ES-I3 (cell line): Measurements from ENCODE around the gene RAB34.
"Not testable (repeated sequence)": the region's sequence is repeated elsewhere in the genome, so short reads cannot be mapped to it uniquely, and the experiment has no call there.

Experiments
- H3K36me3 ChIP-seq: 2 replicates; pipeline ENCODE4 v1.6.1; 2013; ENCODE audit warnings: mild to moderate bottlenecking, low read length, control low read depth, moderate library complexity; ENCODE audit not compliant: insufficient read depth
- H3K4me1 ChIP-seq: 2 replicates; pipeline ENCODE4 v1.6.1; 2013; ENCODE audit warnings: mild to moderate bottlenecking, control low read depth, low read length; ENCODE audit not compliant: insufficient read depth
- H3K9ac ChIP-seq: 2 replicates; pipeline ENCODE4 v1.6.1; 2013; ENCODE audit warnings: low read depth, mild to moderate bottlenecking, low read length, moderate library complexity
- H3K9me3 ChIP-seq: 2 replicates; pipeline ENCODE4 v1.6.1; 2013; ENCODE audit warnings: mild to moderate bottlenecking, low read length, moderate library complexity; ENCODE audit not compliant: control insufficient read depth, insufficient read depth

RAB34 gene

DNA sequence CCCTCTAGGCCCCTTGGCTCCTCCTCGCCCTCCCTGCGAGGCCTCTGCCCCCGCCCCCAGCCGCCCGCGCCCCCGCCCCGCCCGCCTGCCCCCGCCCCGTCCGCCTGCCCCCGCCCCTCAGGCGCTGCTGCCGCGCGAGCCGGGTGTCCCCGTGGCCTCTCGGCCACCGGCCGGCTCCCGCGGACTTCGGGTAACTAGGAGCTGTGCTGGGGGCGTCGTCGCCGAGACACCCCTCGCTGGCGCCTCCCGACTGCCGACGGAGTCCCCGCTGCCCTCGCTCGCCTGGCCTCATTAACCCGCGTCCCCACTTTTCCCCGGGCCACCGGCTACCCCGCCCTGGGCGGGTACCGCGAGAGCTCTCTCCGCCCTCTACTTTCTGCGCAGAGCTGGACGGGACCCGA is 8.6 kb upstream of the RAB34 start, which contains the start of gene TLCD1:
Gene TLCD1 (minus strand): TSS at position 8 of the 401 bp plus-strand sequence. CDS start 136 bp downstream, outside the sequence.
- H3K36me3 ChIP-seq = peaks cover 31% of the 10 kb centered on the region
- H3K4me1 ChIP-seq = peaks cover 21% of the 10 kb centered on the region; the same call in 1 of the 2 replicates
- no peaks in the 10 kb centered on the region for H3K9me3 ChIP-seq
- H3K9ac ChIP-seq = peak within 1 kb of the TSS; percentile 92

- no peaks in the 10 kb centered on the region for H3K9me3 ChIP-seq
- H3K36me3 ChIP-seq = peaks cover 35% of the 10 kb centered on the region
- H3K9ac ChIP-seq = peak overlapping the region; percentile 44
- H3K4me1 ChIP-seq = peaks cover 21% of the 10 kb centered on the region; the same call in 1 of the 2 replicates
Measured at GRCh38 chr17:28725660-28726225, 8.1 kb upstream of the RAB34 start.

DNA sequence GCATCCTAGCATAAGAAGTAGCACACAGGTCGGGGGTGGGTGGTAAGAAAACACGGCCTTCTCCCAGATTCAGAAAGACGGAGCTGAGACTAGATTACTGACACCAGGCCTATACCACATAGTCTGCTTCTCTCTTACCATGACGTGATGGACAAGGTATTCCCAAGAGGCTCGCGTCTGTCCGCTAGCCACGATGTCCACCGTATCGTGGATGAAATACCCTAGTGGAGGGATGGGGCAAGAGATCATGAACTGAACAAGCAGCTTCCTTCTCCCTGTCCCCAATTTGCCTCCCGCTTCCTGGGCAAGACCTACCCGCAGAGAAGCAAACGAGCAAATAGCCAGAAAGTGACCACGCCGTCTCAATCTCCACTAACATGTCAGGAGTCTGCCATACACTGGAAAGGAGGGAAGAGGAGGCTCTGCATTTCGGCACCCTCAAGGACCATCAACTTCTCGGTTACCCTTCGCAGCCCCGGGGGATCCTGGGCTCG is 7.5 kb upstream of the RAB34 start:
- peak overlapping the region; percentile 44 for H3K9ac ChIP-seq
- H3K4me1 ChIP-seq = peaks cover 21% of the 10 kb centered on the region; the same call in 1 of the 2 replicates
- H3K9me3 ChIP-seq = no peaks in the 10 kb centered on the region
- peaks cover 40% of the 10 kb centered on the region for H3K36me3 ChIP-seq

- Histone ChIP-seq H3K9ac (peak overlapping the region; percentile 44), H3K9me3 (no peaks in the 10 kb centered on the region), H3K4me1 (peaks cover 21% of the 10 kb centered on the region; the same call in 1 of the 2 replicates), H3K36me3 (peaks cover 41% of the 10 kb centered on the region)
Measured at GRCh38 chr17:28724500-28725165, 7.0 kb upstream of the RAB34 start.

GRCh38 chr17:28723836-28724499 is 6.3 kb upstream of the RAB34 start:
- H3K9ac ChIP-seq, H3K9me3 ChIP-seq: not testable (repeated sequence)
- H3K4me1 ChIP-seq = peaks cover 18% of the 10 kb centered on the region; the same call in 1 of the 2 replicates
- H3K36me3 ChIP-seq = peaks cover 41% of the 10 kb centered on the region

- Histone ChIP-seq H3K36me3 (peaks cover 41% of the 10 kb centered on the region), H3K4me1 (peaks cover 17% of the 10 kb centered on the region; the same call in 1 of the 2 replicates), H3K9ac (no peak overlapping the region), H3K9me3 (no peaks in the 10 kb centered on the region)
Measured at GRCh38 chr17:28723159-28723835, 5.6 kb upstream of the RAB34 start.

DNA sequence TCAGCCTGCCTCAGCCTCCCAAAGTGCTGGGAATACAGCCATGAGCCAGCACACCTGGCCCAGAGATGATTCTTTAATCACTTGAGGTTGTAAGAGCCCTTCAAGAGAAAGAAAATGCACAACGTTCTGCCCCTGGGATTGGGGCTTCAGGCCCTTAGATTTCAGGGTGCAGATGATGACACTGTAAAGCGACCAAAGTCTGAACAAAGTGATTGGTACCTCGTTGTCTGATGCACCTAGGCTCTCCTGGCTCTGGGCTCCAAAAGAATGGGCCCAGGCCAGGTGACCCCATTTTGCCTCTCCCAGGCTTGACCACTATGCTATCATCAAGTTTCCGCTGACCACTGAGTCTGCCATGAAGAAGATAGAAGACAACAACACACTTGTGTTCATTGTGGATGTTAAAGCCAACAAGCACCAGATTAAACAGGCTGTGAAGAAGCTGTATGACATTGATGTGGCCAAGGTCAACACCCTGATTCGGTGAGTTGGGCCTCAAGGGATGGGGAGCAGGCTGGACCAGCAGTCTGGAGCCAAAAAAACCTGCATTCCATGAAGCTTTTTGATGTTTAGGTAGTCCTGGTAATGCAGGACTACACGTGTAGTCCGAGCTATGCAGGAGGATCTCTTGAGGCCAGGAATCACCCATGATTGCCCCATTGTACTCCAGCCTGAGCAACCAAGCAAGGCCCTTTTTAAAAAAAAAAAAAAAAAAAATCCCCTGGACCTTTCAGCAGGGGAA is 4.9 kb upstream of the RAB34 start:
- H3K9me3 ChIP-seq = no peaks in the 10 kb centered on the region
- H3K36me3 ChIP-seq = peaks cover 41% of the 10 kb centered on the region
- H3K4me1 ChIP-seq = peaks cover 17% of the 10 kb centered on the region; the same call in 1 of the 2 replicates
- H3K9ac ChIP-seq = no peak overlapping the region

GRCh38 chr17:28720997-28721329 is 3.3 kb upstream of the RAB34 start:
- H3K36me3 ChIP-seq = peaks cover 41% of the 10 kb centered on the region
- H3K4me1 ChIP-seq = peaks cover 23% of the 10 kb centered on the region; the same call in 1 of the 2 replicates

GRCh38 chr17:28720247-28720996 is 2.8 kb upstream of the RAB34 start:
- peaks cover 41% of the 10 kb centered on the region for H3K36me3 ChIP-seq
- H3K4me1 ChIP-seq = peaks cover 24% of the 10 kb centered on the region; the same call in 1 of the 2 replicates
- peak overlapping the region; percentile 99 for H3K9ac ChIP-seq
- H3K9me3 ChIP-seq = no peaks in the 10 kb centered on the region

More at GRCh38 chr17:28720997-28721329, 3.3 kb upstream of the RAB34 start:
- H3K9me3 ChIP-seq = not testable (repeated sequence)
- peak overlapping the region; percentile 99 for H3K9ac ChIP-seq

DNA sequence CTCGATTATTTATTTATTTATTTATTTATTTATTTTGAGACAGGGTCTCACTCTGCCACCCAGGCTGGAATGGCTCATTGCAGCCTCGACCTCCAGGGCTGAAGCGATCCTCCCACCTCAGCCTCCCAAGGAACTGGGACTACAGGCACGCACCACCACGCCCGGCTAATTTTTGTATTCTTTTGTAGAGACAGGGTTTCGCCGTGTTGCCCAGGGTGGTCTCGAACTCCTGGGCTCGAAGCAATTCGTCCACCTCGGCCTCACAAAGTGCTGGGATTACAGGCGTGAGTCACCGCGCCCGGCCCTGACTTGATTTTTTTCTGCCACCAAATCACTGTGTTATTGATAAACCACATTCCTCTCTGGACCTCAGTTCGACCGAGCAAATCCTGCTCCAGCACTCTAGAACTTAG is 1.4 kb upstream of the RAB34 start:
- Histone ChIP-seq H3K36me3 (peaks cover 33% of the 10 kb centered on the region), H3K9me3 (no peaks in the 10 kb centered on the region), H3K9ac (peak overlapping the region; percentile 99), H3K4me1 (peaks cover 24% of the 10 kb centered on the region; the same call in 1 of the 2 replicates)

GRCh38 chr17:28718333-28719020 is 809 bp upstream of the RAB34 start:
- Histone ChIP-seq H3K4me1 (peaks cover 24% of the 10 kb centered on the region; the same call in 1 of the 2 replicates), H3K9me3 (no peaks in the 10 kb centered on the region), H3K36me3 (peaks cover 27% of the 10 kb centered on the region), H3K9ac (peak overlapping the region; percentile 99)

- Histone ChIP-seq H3K36me3 (peaks cover 15% of the 10 kb centered on the region), H3K9ac (peak overlapping the region; percentile 92), H3K9me3 (no peaks in the 10 kb centered on the region), H3K4me1 (peaks cover 19% of the 10 kb centered on the region)
Measured at GRCh38 chr17:28716740-28717577, 709 bp downstream of the RAB34 start.
